Subcutaneous adipose tissue (tissue), 4 donors: Measurements from ENCODE around the gene PROSER3. TPM values are rescaled to one million over a fixed set of nuclear protein-coding genes. Genes with fewer than 3 reads are reported as not detected.

Source experiments
- CTCF ChIP-seq: fragments of 450-650 bp; IDR thresholded peaks from one replicate; pipeline ENCODE4 v1.5.1; 2016; ENCODE audit warnings: low read depth, mild to moderate bottlenecking, control low read depth, antibody characterized with exemption, moderate library complexity
- total RNA-seq, 4 donors: library from RNA; depleted of rRNA; stranded (reverse); fragments of >200 nt; gene quantifications; one replicate each; pipeline ENCODE4 v1.1.0, GENCODE V29; 2016

PROSER3 gene
- total RNA-seq, 4 donors from 2014 or later = 2.8 to 5.7 (median 3.5) TPM

- no peak for TF ChIP-seq CTCF
Measured at GRCh38 chr19:35754370-35755130, 3.4 kb upstream of the PROSER3 start.

GRCh38 chr19:35755131-35755549 lies 2.8 kb upstream of the PROSER3 start:
- no peak for TF ChIP-seq CTCF

- TF ChIP-seq CTCF = no peak
Measured at GRCh38 chr19:35755550-35756376, 2.2 kb upstream of the PROSER3 start.

- TF ChIP-seq CTCF = no peak
Measured at GRCh38 chr19:35756377-35757230, 1.4 kb upstream of the PROSER3 start, which contains the start of gene HSPB6. TSS of gene HSPB6 (minus strand) at chr19:35757029. CDS start at chr19:35757008, 21 bp downstream.

- no peak for TF ChIP-seq CTCF
Measured at GRCh38 chr19:35757231-35757748, 686 bp upstream of the PROSER3 start.

GRCh38 chr19:35759697-35760096 lies 1.7 kb downstream of the PROSER3 start:
- TF ChIP-seq CTCF = no peak
